ENCODE data around the gene FGF14.

FGF14 gene

GRCh38 chr13:102346769-102347168 is 55.1 kb downstream of the FGF14 start:
- Mint-ChIP-seq H3K27ac (no peak overlapping the region), H3K27me3 (peaks cover 0 to 3% of the 10 kb centered on the region in 2 donors), H3K4me3 (no peak overlapping the region), H3K9me3 (no peaks in the 10 kb centered on the region), H3K36me3 (no peaks in the 10 kb centered on the region), H3K4me1 (no peaks in the 10 kb centered on the region)
- ATAC-seq (replicated peaks) = no peak
- DNase-seq = no peak

GRCh38 chr13:102344410-102344809 is 57.4 kb downstream of the FGF14 start:
- Mint-ChIP-seq H3K36me3 (no peaks in the 10 kb centered on the region), H3K27me3 (peaks cover 0 to 3% of the 10 kb centered on the region in 2 donors), H3K9me3 (no peaks in the 10 kb centered on the region), H3K4me3 (no peak overlapping the region), H3K4me1 (no peaks in the 10 kb centered on the region), H3K27ac (no peak overlapping the region)
- DNase-seq (no peak), ATAC-seq (replicated peaks) (no peak)

- ATAC-seq (replicated peaks) (no peak), DNase-seq (no peak)
- Mint-ChIP-seq H3K27ac (no peak overlapping the region), H3K4me3 (no peak overlapping the region), H3K36me3 (no peaks in the 10 kb centered on the region), H3K27me3 (no peaks in the 10 kb centered on the region), H3K9me3 (peaks cover 4 to 5% of the 10 kb centered on the region in 2 donors), H3K4me1 (no peaks in the 10 kb centered on the region)
Measured at GRCh38 chr13:102333320-102334198, 68.3 kb downstream of the FGF14 start.

GRCh38 chr13:102328909-102329308 is 72.9 kb downstream of the FGF14 start:
- H3K4me3 Mint-ChIP-seq = no peak overlapping the region
- H3K36me3 Mint-ChIP-seq = no peaks in the 10 kb centered on the region
- H3K27ac Mint-ChIP-seq = no peak overlapping the region
- DNase-seq (no peak), ATAC-seq (replicated peaks) (no peak)
- no peaks in the 10 kb centered on the region for H3K27me3 Mint-ChIP-seq
- H3K9me3 Mint-ChIP-seq = peaks cover 4 to 5% of the 10 kb centered on the region in 2 donors
- H3K4me1 Mint-ChIP-seq = no peaks in the 10 kb centered on the region

- no peaks in the 10 kb centered on the region for H3K36me3 Mint-ChIP-seq
- DNase-seq = no peak
- ATAC-seq (replicated peaks) = no peak
- no peaks in the 10 kb centered on the region for H3K4me1 Mint-ChIP-seq
- H3K4me3 Mint-ChIP-seq = no peak overlapping the region
- H3K27me3 Mint-ChIP-seq = no peaks in the 10 kb centered on the region
- H3K27ac Mint-ChIP-seq = no peak overlapping the region
- peaks cover 4 to 5% of the 10 kb centered on the region in 2 donors for H3K9me3 Mint-ChIP-seq
Measured at GRCh38 chr13:102327119-102327617, 74.7 kb downstream of the FGF14 start.

GRCh38 chr13:102326381-102327118 is 75.3 kb downstream of the FGF14 start:
- H3K36me3 Mint-ChIP-seq = no peaks in the 10 kb centered on the region
- no peak for ATAC-seq (replicated peaks)
- DNase-seq = no peak
- H3K27me3 Mint-ChIP-seq = no peaks in the 10 kb centered on the region
- no peak overlapping the region for H3K4me3 Mint-ChIP-seq
- H3K27ac Mint-ChIP-seq = no peak overlapping the region
- H3K4me1 Mint-ChIP-seq = no peaks in the 10 kb centered on the region
- H3K9me3 Mint-ChIP-seq = peaks cover 4 to 5% of the 10 kb centered on the region in 2 donors

GRCh38 chr13:102325321-102325720 is 76.5 kb downstream of the FGF14 start:
- Mint-ChIP-seq H3K27me3 (no peaks in the 10 kb centered on the region), H3K9me3 (peaks cover 2 to 5% of the 10 kb centered on the region in 2 donors), H3K27ac (no peak overlapping the region), H3K36me3 (no peaks in the 10 kb centered on the region), H3K4me3 (no peak overlapping the region), H3K4me1 (no peaks in the 10 kb centered on the region)
- no peak for ATAC-seq (replicated peaks)
- no peak for DNase-seq

- Mint-ChIP-seq H3K4me3 (no peak overlapping the region), H3K27ac (no peak overlapping the region), H3K36me3 (no peaks in the 10 kb centered on the region), H3K9me3 (no peaks in the 10 kb centered on the region), H3K4me1 (no peaks in the 10 kb centered on the region), H3K27me3 (no peaks in the 10 kb centered on the region)
- ATAC-seq (replicated peaks) = no peak
- no peak for DNase-seq
Measured at GRCh38 chr13:102323505-102323904, 78.3 kb downstream of the FGF14 start.

GRCh38 chr13:102323012-102323411 is 78.8 kb downstream of the FGF14 start:
- H3K9me3 Mint-ChIP-seq = no peaks in the 10 kb centered on the region

GRCh38 chr13:102322211-102322610 is 79.6 kb downstream of the FGF14 start:
- no peak overlapping the region for H3K4me3 Mint-ChIP-seq
- no peaks in the 10 kb centered on the region for H3K27me3 Mint-ChIP-seq
- no peaks in the 10 kb centered on the region for H3K36me3 Mint-ChIP-seq
- H3K4me1 Mint-ChIP-seq = no peaks in the 10 kb centered on the region
- ATAC-seq (replicated peaks) = no peak
- H3K27ac Mint-ChIP-seq = no peak overlapping the region
- H3K9me3 Mint-ChIP-seq = no peaks in the 10 kb centered on the region
- no peak for DNase-seq

More at GRCh38 chr13:102323012-102323411, 78.8 kb downstream of the FGF14 start:
- no peak overlapping the region for H3K4me3 Mint-ChIP-seq
- no peaks in the 10 kb centered on the region for H3K27me3 Mint-ChIP-seq
- no peaks in the 10 kb centered on the region for H3K4me1 Mint-ChIP-seq
- H3K27ac Mint-ChIP-seq = no peak overlapping the region
- H3K36me3 Mint-ChIP-seq = no peaks in the 10 kb centered on the region
- DNase-seq (no peak), ATAC-seq (replicated peaks) (no peak)

GRCh38 chr13:102318233-102318632 is 83.6 kb downstream of the FGF14 start:
- DNase-seq (no peak), ATAC-seq (replicated peaks) (no peak)
- Mint-ChIP-seq H3K27me3 (peaks cover under 1 to 1% of the 10 kb centered on the region in 2 donors), H3K9me3 (no peaks in the 10 kb centered on the region), H3K36me3 (no peaks in the 10 kb centered on the region), H3K4me3 (no peak overlapping the region), H3K27ac (no peak overlapping the region), H3K4me1 (no peaks in the 10 kb centered on the region)

- Mint-ChIP-seq H3K9me3 (no peaks in the 10 kb centered on the region), H3K36me3 (no peaks in the 10 kb centered on the region), H3K4me1 (no peaks in the 10 kb centered on the region), H3K27ac (no peak overlapping the region), H3K4me3 (no peak overlapping the region), H3K27me3 (peaks cover 5 to 7% of the 10 kb centered on the region in 2 donors)
- ATAC-seq (replicated peaks) (no peak), DNase-seq (no peak)
Measured at GRCh38 chr13:102317593-102317992, 84.3 kb downstream of the FGF14 start.

- H3K36me3 Mint-ChIP-seq = no peaks in the 10 kb centered on the region
- no peaks in the 10 kb centered on the region for H3K4me1 Mint-ChIP-seq
- ATAC-seq (replicated peaks) (no peak), DNase-seq (no peak)
- peaks cover 5 to 7% of the 10 kb centered on the region in 2 donors for H3K27me3 Mint-ChIP-seq
- no peak overlapping the region for H3K4me3 Mint-ChIP-seq
- no peak overlapping the region for H3K27ac Mint-ChIP-seq
- H3K9me3 Mint-ChIP-seq = no peaks in the 10 kb centered on the region
Measured at GRCh38 chr13:102316732-102317131, 85.1 kb downstream of the FGF14 start.

GRCh38 chr13:102312841-102313240 is 89.0 kb downstream of the FGF14 start:
- H3K9me3 Mint-ChIP-seq = no peaks in the 10 kb centered on the region

More at GRCh38 chr13:102312841-102313240, 89.0 kb downstream of the FGF14 start:
- peaks cover 5 to 7% of the 10 kb centered on the region in 2 donors for H3K27me3 Mint-ChIP-seq
- DNase-seq (no peak), ATAC-seq (replicated peaks) (no peak)
- H3K4me1 Mint-ChIP-seq = no peaks in the 10 kb centered on the region
- no peaks in the 10 kb centered on the region for H3K36me3 Mint-ChIP-seq
- H3K27ac Mint-ChIP-seq = no peak overlapping the region
- no peak overlapping the region for H3K4me3 Mint-ChIP-seq
